Mammary epithelial cell (primary cell): ENCODE measurements around the gene PSMC2.

ENCODE experiments used
- CTCF ChIP-seq, 2 donors: IDR thresholded peaks in 1 of 2; conservative IDR thresholded peaks in 1 of 2; 2 replicates each; pipeline ENCODE4 v1.5.1; 2011 to 2012; ENCODE audit warnings: inconsistent platforms in 2 of 2, low read length in 2 of 2, mild to moderate bottlenecking in 2 of 2, control low read depth in 1 of 2, low read depth in 1 of 2; ENCODE audit not compliant: insufficient read depth in 1 of 2; ENCODE audit errors: extremely low read depth in 1 of 2
- EZH2 ChIP-seq: IDR thresholded peaks from 2 replicates; pipeline ENCODE4 v1.6.1; 2012; ENCODE audit warnings: low read length, inconsistent platforms, borderline replicate concordance

DNA sequence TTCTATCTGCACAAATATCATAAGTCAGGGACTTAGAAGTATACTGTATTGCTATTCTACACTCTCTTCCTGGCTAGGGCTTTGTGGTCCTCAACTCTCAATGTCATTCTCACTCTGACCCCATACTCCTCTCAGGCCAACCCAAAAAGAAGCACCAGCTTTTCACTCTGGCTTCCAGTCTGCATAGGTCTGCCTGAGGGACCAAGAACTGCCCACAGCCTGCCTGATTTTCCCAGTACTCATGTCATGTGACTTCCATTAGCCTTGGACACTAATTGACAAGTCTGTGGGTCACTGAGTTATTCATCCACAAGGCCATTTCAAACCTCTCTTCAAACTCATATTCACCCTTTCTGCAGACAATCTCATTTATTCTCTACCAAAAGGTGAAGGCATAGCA is 30.4 kb upstream of the PSMC2 start:
- TF ChIP-seq CTCF (conservative IDR thresholded peaks at IDR 0.05 in 1 of 2, IDR thresholded peaks at IDR 0.05 in 1 of 2; ENCODE audit: extremely low read depth in 1 of 2, insufficient read depth in 1 of 2, low read depth in 1 of 2, low read length in 2 of 2) (no peak), EZH2 (no peak)
